ENCODE results near the gene ZNF438. TPM values are rescaled to one million over a fixed set of nuclear protein-coding genes. Genes with fewer than 3 reads are reported as not detected.
"Not testable (repeated sequence)": the region's sequence is repeated elsewhere in the genome, so short reads cannot be mapped to it uniquely, and the experiment has no call there.

Gene ZNF438
- total RNA-seq, 1 experiment from 2014 or later, result 4.6 TPM

GRCh38 chr10:30935078-30935477, 96.6 kb downstream of the ZNF438 start:
- in situ Hi-C loops (cut with HindIII; ENCODE audit: low pct_unique_long_range_greater_than_20kb, low sequenced_read_pairs), result no loop called here
- DNase-seq (ENCODE audit: low read depth, low spot score), result no peak

- no peak for DNase-seq (ENCODE audit: low read depth, low spot score)
- in situ Hi-C loops (cut with HindIII; ENCODE audit: low pct_unique_long_range_greater_than_20kb, low sequenced_read_pairs), result no loop called here
Measured at GRCh38 chr10:30931094-30931493, 100.6 kb downstream of the ZNF438 start.

GRCh38 chr10:30929901-30930520, 101.7 kb downstream of the ZNF438 start:
- DNase-seq (ENCODE audit: low read depth, low spot score), result no peak
- in situ Hi-C loops (cut with HindIII; ENCODE audit: low pct_unique_long_range_greater_than_20kb, low sequenced_read_pairs), result no loop called here

GRCh38 chr10:30929311-30929729, 102.3 kb downstream of the ZNF438 start:
- in situ Hi-C loops (cut with HindIII; ENCODE audit: low pct_unique_long_range_greater_than_20kb, low sequenced_read_pairs); DNase-seq (ENCODE audit: low read depth, low spot score): not testable (repeated sequence)

GRCh38 chr10:30928742-30929141, 102.9 kb downstream of the ZNF438 start:
- in situ Hi-C loops (cut with HindIII; ENCODE audit: low pct_unique_long_range_greater_than_20kb, low sequenced_read_pairs), result no loop called here
- DNase-seq (ENCODE audit: low read depth, low spot score), result no peak

GRCh38 chr10:30918651-30919050, 113.0 kb downstream of the ZNF438 start:
- in situ Hi-C loops (cut with HindIII; ENCODE audit: low pct_unique_long_range_greater_than_20kb, low sequenced_read_pairs), result no loop called here
- no peak for DNase-seq (ENCODE audit: low read depth, low spot score)

- in situ Hi-C loops (cut with HindIII; ENCODE audit: low pct_unique_long_range_greater_than_20kb, low sequenced_read_pairs), result no loop called here
- no peak for DNase-seq (ENCODE audit: low read depth, low spot score)
Measured at GRCh38 chr10:30917789-30918188, 113.9 kb downstream of the ZNF438 start.

- DNase-seq (ENCODE audit: low read depth, low spot score), result no peak
- in situ Hi-C loops (cut with HindIII; ENCODE audit: low pct_unique_long_range_greater_than_20kb, low sequenced_read_pairs), result no loop called here
Measured at GRCh38 chr10:30917067-30917466, 114.6 kb downstream of the ZNF438 start.

- in situ Hi-C loops (cut with HindIII; ENCODE audit: low pct_unique_long_range_greater_than_20kb, low sequenced_read_pairs), result no loop called here
- no peak for DNase-seq (ENCODE audit: low read depth, low spot score)
Measured at GRCh38 chr10:30915146-30915545, 116.5 kb downstream of the ZNF438 start.

GRCh38 chr10:30911303-30911863, 120.3 kb downstream of the ZNF438 start:
- in situ Hi-C loops (cut with HindIII; ENCODE audit: low pct_unique_long_range_greater_than_20kb, low sequenced_read_pairs), result no loop called here
- no peak for DNase-seq (ENCODE audit: low read depth, low spot score)

GRCh38 chr10:30903397-30904138, 128.1 kb downstream of the ZNF438 start:
- no peak for DNase-seq (ENCODE audit: low read depth, low spot score)
- in situ Hi-C loops (cut with HindIII; ENCODE audit: low pct_unique_long_range_greater_than_20kb, low sequenced_read_pairs), result no loop called here

- in situ Hi-C loops (cut with HindIII; ENCODE audit: low pct_unique_long_range_greater_than_20kb, low sequenced_read_pairs), result no loop called here
- no peak for DNase-seq (ENCODE audit: low read depth, low spot score)
Measured at GRCh38 chr10:30902621-30903396, 128.9 kb downstream of the ZNF438 start.

- DNase-seq (ENCODE audit: low read depth, low spot score); in situ Hi-C loops (cut with HindIII; ENCODE audit: low pct_unique_long_range_greater_than_20kb, low sequenced_read_pairs): not testable (repeated sequence)
Measured at GRCh38 chr10:30901487-30901886, 130.2 kb downstream of the ZNF438 start.

GRCh38 chr10:30898964-30899363, 132.7 kb downstream of the ZNF438 start:
- in situ Hi-C loops (cut with HindIII; ENCODE audit: low pct_unique_long_range_greater_than_20kb, low sequenced_read_pairs), result no loop called here
- DNase-seq (ENCODE audit: low read depth, low spot score), result no peak

GRCh38 chr10:30897547-30897946, 134.1 kb downstream of the ZNF438 start:
- no peak for DNase-seq (ENCODE audit: low read depth, low spot score)
- in situ Hi-C loops (cut with HindIII; ENCODE audit: low pct_unique_long_range_greater_than_20kb, low sequenced_read_pairs), result no loop called here

GRCh38 chr10:30897048-30897447, 134.6 kb downstream of the ZNF438 start:
- in situ Hi-C loops (cut with HindIII; ENCODE audit: low pct_unique_long_range_greater_than_20kb, low sequenced_read_pairs), result no loop called here

GRCh38 chr10:30894221-30894620, 137.4 kb downstream of the ZNF438 start:
- no peak for DNase-seq (ENCODE audit: low read depth, low spot score)
- in situ Hi-C loops (cut with HindIII; ENCODE audit: low pct_unique_long_range_greater_than_20kb, low sequenced_read_pairs), result no loop called here

More at GRCh38 chr10:30897048-30897447, 134.6 kb downstream of the ZNF438 start:
- no peak for DNase-seq (ENCODE audit: low read depth, low spot score)

GRCh38 chr10:30893208-30893607, 138.5 kb downstream of the ZNF438 start:
- in situ Hi-C loops (cut with HindIII; ENCODE audit: low pct_unique_long_range_greater_than_20kb, low sequenced_read_pairs), result no loop called here
- DNase-seq (ENCODE audit: low read depth, low spot score), result no peak
